A673 (cell line): Measurements from ENCODE around the gene CHAT. TPM values are rescaled to one million over a fixed set of nuclear protein-coding genes. Genes with fewer than 3 reads are reported as not detected.

Experiments used
- BruUV-seq: library from RNA; stranded (reverse); fragments of 400-500 nt; replicated peaks from 2 replicates; lab custom pipeline; 2021; lab: Mats Ljungman, UMichigan
- CTCF ChIA-PET: fragments of 300-600 bp; sonication (Branson Sonifier 250); formaldehyde crosslinking; loops from one replicate; lab custom pipeline; 2022; ENCODE audit warnings: antibody characterized with exemption; lab: Charles Lee
- POLR2A ChIA-PET: fragments of 300-600 bp; sonication (Branson Sonifier 250); formaldehyde crosslinking; loops from one replicate; lab custom pipeline; 2022; ENCODE audit warnings: antibody characterized with exemption; ENCODE audit not compliant: low non-redundant PET; lab: Charles Lee
- DNase-seq: peaks from one replicate; pipeline ENCODE4 v3.0.0-alpha.2; 2015; ENCODE audit warnings: low spot score
- H3K27ac ChIP-seq: fragments of 200-600 bp; sonication (generic); 2 replicates; pipeline ENCODE4 v1.5.1; 2016; ENCODE audit warnings: mixed run types, low read depth, mild to moderate bottlenecking, mixed read lengths, antibody characterized with exemption, low read length; ENCODE audit not compliant: poor library complexity, severe bottlenecking
- H3K27me3 ChIP-seq: fragments of 200-600 bp; sonication (generic); replicated peaks from 2 replicates; pipeline ENCODE4 v1.6.1; 2017; ENCODE audit warnings: mixed run types, low read depth, mild to moderate bottlenecking, mixed read lengths, antibody characterized with exemption, low read length; ENCODE audit not compliant: insufficient read depth, poor library complexity
- H3K36me3 ChIP-seq: fragments of 200-600 bp; sonication (generic); 2 replicates; pipeline ENCODE4 v1.6.1; 2016; ENCODE audit warnings: mixed run types, mild to moderate bottlenecking, mixed read lengths, antibody characterized with exemption, low read length; ENCODE audit not compliant: insufficient read depth, poor library complexity, severe bottlenecking
- H3K4me1 ChIP-seq: fragments of 200-600 bp; sonication (generic); 2 replicates; pipeline ENCODE4 v1.6.1; 2017; ENCODE audit warnings: mixed run types, mild to moderate bottlenecking, mixed read lengths, antibody characterized with exemption, low read length; ENCODE audit not compliant: insufficient read depth, poor library complexity, severe bottlenecking
- H3K4me3 ChIP-seq: fragments of 200-600 bp; sonication (generic); 2 replicates; pipeline ENCODE4 v1.5.1; 2016; ENCODE audit warnings: low read depth, mixed run types, mild to moderate bottlenecking, mixed read lengths, low read length; ENCODE audit not compliant: poor library complexity, severe bottlenecking
- H3K9me3 ChIP-seq: fragments of 200-600 bp; sonication (generic); 2 replicates; pipeline ENCODE4 v1.6.1; 2016; ENCODE audit warnings: mixed run types, low read depth, mild to moderate bottlenecking, mixed read lengths, antibody characterized with exemption, low read length; ENCODE audit not compliant: poor library complexity, severe bottlenecking
- EZH2 ChIP-seq: fragments of 200-600 bp; sonication (generic); IDR thresholded peaks from 2 replicates; pipeline ENCODE4 v1.6.1; 2017; ENCODE audit warnings: borderline replicate concordance, low read depth, mild to moderate bottlenecking, mixed read lengths, antibody characterized with exemption, low read length; ENCODE audit not compliant: poor library complexity, severe bottlenecking
- intact Hi-C: fragments of 100-400 bp; cut with micrococcal nuclease; formaldehyde crosslinking; loops from one replicate; pipeline ENCODE4 v1.10.0; 2022; ENCODE audit not compliant: unreplicated experiment
- total RNA-seq: library from RNA; stranded (reverse); gene quantifications from 2 replicates; pipeline ENCODE4 v1.2.3, GENCODE V29; 2021
- TF ChIP-seq, protein P1 (sequence below): fragments of 300-800, 200-600 bp; sonication (generic); conservative IDR thresholded peaks from 2 replicates; pipeline ENCODE4 v1.5.1; 2017; ENCODE audit warnings: low read depth, mild to moderate bottlenecking, antibody characterized with exemption, low read length, moderate library complexity, mixed read lengths

Gene CHAT
- total RNA-seq, 1 experiment from 2014 or later: 0.56 TPM

DNA sequence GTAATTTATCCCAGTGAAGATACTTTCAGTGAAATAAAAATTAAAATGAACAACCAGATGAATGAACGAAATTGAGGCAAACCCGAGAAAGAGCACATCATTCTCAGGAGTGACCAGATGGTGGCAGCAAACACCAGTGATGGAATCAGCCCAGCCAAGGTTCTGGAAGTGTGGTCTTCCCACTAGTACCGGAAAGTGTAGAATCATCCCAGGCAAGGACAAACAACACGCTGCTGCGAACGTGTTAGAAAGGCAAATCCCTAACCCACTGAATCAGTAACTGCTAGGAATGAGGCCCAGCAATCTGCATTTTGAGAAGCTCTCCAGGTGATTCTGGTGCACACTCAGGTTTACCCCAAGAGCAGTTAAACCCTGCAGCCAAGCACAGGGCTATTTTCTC lies 19.2 kb upstream of the CHAT start:
- intact Hi-C loops: loop anchor here (10.0 kb wide), 2 partner anchors 300 to 470 kb away; partner anchors contain the start of gene WASHC2A
- Histone ChIP-seq H3K4me3 (no peak overlapping the region), H3K27me3 (no peaks in the 10 kb centered on the region), H3K27ac (no peak overlapping the region), H3K9me3 (no peaks in the 10 kb centered on the region), H3K4me1 (no peaks in the 10 kb centered on the region), H3K36me3 (no peaks in the 10 kb centered on the region)
- CTCF ChIA-PET: no interaction called here
- POLR2A ChIA-PET: interaction anchor here (0.6 kb wide), 1 partner anchor 612 kb away, joined by 3 read pairs; no protein-coding TSS in a partner anchor
- DNase-seq: peak; percentile 75
- BruUV-seq: no TSS peak
- no peak for TF ChIP-seq EZH2
- TF ChIP-seq, protein P1, sequence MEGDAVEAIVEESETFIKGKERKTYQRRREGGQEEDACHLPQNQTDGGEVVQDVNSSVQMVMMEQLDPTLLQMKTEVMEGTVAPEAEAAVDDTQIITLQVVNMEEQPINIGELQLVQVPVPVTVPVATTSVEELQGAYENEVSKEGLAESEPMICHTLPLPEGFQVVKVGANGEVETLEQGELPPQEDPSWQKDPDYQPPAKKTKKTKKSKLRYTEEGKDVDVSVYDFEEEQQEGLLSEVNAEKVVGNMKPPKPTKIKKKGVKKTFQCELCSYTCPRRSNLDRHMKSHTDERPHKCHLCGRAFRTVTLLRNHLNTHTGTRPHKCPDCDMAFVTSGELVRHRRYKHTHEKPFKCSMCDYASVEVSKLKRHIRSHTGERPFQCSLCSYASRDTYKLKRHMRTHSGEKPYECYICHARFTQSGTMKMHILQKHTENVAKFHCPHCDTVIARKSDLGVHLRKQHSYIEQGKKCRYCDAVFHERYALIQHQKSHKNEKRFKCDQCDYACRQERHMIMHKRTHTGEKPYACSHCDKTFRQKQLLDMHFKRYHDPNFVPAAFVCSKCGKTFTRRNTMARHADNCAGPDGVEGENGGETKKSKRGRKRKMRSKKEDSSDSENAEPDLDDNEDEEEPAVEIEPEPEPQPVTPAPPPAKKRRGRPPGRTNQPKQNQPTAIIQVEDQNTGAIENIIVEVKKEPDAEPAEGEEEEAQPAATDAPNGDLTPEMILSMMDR: peak; percentile 88

DNA sequence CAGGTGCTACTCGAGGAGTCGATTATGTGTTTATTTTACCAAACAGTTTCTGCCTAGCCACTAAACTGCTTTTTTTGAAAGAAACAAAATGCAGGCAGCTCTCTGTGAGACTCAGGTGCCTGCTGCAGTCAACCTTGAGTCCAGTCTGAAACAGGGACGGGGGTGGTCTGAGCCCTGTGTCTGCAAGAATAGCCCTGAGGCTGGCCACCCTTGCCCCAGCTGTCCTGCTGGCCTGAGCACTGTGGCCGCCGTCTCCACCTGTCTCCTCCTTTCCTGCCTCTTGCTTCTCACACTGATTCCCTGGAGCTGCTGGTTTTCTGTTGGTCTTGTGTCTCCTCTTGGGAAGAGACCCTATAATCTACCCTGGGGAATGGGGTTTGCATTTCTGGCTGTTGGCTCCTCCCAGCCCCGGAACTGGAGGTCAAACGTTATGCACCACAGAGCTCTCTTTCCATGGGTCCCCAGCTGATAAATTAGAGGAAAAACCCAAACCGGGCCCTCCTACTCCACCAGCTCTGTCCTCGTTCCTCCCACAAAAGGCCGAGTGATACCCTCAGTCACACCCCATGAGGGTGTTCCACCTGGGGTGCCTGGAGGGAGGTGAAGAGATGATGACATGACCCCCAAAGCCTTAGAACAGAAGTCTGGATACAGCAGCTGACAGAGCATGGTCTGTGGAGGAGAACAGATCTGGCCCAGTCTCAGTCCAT lies 18.7 kb upstream of the CHAT start:
- Histone ChIP-seq H3K4me3 (no peak overlapping the region), H3K4me1 (no peaks in the 10 kb centered on the region), H3K27me3 (no peaks in the 10 kb centered on the region), H3K9me3 (no peaks in the 10 kb centered on the region), H3K36me3 (no peaks in the 10 kb centered on the region), H3K27ac (no peak overlapping the region)
- ChIA-PET POLR2A (interaction anchor here (0.6 kb wide), 1 partner anchor 613 kb away, joined by 3 read pairs; no protein-coding TSS in a partner anchor), CTCF (no interaction called here)
- no TSS peak for BruUV-seq
- DNase-seq: no peak
- intact Hi-C loops: loop anchor here (10.0 kb wide), 2 partner anchors 300 to 470 kb away; partner anchors contain the start of gene WASHC2A
- TF ChIP-seq, protein P1: no peak
- TF ChIP-seq EZH2: no peak

DNA sequence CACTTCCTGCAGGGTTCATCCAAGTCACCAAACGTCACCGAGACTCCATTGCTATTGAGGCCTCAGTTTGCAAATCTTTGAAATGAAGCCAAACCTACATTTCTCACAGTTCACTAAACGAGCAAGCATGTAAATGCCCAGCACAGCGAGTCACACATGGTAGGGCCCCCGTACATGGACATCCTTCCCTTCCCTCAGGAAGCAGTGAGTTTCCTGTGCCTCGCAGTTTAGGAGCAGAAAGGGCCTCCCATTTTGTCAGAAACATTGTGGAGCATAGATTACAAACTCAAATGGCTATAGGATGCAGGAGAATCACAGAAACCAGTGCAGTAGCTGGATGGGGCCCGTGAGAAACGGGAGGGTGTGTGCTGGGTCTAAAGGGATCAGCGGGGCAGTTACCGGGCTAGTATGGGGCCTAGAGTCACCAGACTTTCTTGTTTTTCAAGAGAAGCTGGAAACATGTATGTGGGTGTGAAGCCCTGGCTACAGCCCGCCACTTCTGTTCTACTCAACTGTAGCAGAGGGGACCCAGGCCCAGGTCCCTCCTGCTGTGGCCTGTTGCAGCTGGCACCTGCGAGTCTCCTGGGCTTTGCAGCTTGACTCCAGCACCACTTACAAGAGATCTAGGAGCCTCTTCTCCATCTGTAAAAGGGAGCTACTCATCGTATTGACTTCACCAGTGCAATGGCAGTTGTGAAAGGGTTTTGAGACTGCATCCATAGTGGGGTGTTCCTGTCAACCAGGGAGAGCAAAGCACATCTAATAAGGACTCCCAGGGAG lies 17.9 kb upstream of the CHAT start:
- Histone ChIP-seq H3K27ac (no peak overlapping the region), H3K4me3 (no peak overlapping the region), H3K4me1 (no peaks in the 10 kb centered on the region), H3K9me3 (no peaks in the 10 kb centered on the region), H3K27me3 (no peaks in the 10 kb centered on the region), H3K36me3 (no peaks in the 10 kb centered on the region)
- no peak for DNase-seq
- BruUV-seq: no TSS peak
- ChIA-PET CTCF (no interaction called here), POLR2A (no interaction called here)
- no peak for TF ChIP-seq EZH2
- TF ChIP-seq, protein P1: no peak
- intact Hi-C loops: loop anchor here (10.0 kb wide), 2 partner anchors 299 to 469 kb away; partner anchors contain the start of gene WASHC2A
